HepG2 (cell line): ENCODE data around the gene LRBA. TPM values are rescaled to one million over a fixed set of nuclear protein-coding genes. Genes with fewer than 3 reads are reported as not detected.

Source experiments
- ATAC-seq: fragments of 200-7000 bp; cut with Tn5 transposase; 3 replicates; pipeline ENCODE4 v1.9.1; 2020; ENCODE audit warnings: mild to moderate bottlenecking, moderate library complexity
- BruUV-seq: library from RNA; stranded (reverse); fragments of 400-500 nt; replicated peaks from 2 replicates; lab custom pipeline; 2021; lab: Mats Ljungman, UMichigan
- CTCF ChIA-PET: fragments of 300-600 bp; formaldehyde crosslinking; extraction: SDS; loops from one replicate; lab custom pipeline; 2021; ENCODE audit warnings: low total read pairs, inconsistent platforms, low intra/inter-chr PET ratio; lab: Yijun Ruan, JAX
- POLR2A ChIA-PET: fragments of 350-600 bp; sonication (Branson Sonifier 250); formaldehyde crosslinking; loops from one replicate; lab custom pipeline; 2020; ENCODE audit warnings: antibody characterized with exemption, inconsistent platforms; lab: Yijun Ruan, JAX
- DNase-seq: peaks from one replicate; pipeline ENCODE4 v3.0.0-alpha.2; 2015; ENCODE audit warnings: low spot score
- FAIRE-seq: peaks from 3 replicates; lab custom pipeline; 2011; peaks lifted over from hg19 to GRCh38; lab: Jason Lieb, UNC
- H2AFZ ChIP-seq: one replicate; pipeline ENCODE4 v1.6.1; 2011; ENCODE audit warnings: low read length, inconsistent platforms
- H3K27ac ChIP-seq: fragments of 300-600 bp; 3 replicates; pipeline ENCODE4 v1.8.0; 2011; ENCODE audit warnings: mixed run types, mild to moderate bottlenecking, mixed read lengths, low read length, inconsistent platforms; ENCODE audit not compliant: insufficient read depth; ENCODE audit errors: extremely low read length
- H3K27me3 ChIP-seq, 2 experiments: fragments of 200-600 bp in 1 of 2; 2 replicates in 1 of 2; 3 replicates in 1 of 2; pipeline versions ENCODE4 v1.6.0 to v1.8.0; 2011; ENCODE audit warnings: low read length in 2 of 2, mild to moderate bottlenecking in 2 of 2, moderate library complexity in 2 of 2, inconsistent platforms in 1 of 2; ENCODE audit not compliant: insufficient read depth in 2 of 2, control insufficient read depth in 1 of 2
- H3K36me3 ChIP-seq, 2 experiments: fragments of 200-600 bp in 1 of 2; replicated peaks in 1 of 2; 2 replicates in 1 of 2; 3 replicates in 1 of 2; pipeline versions ENCODE4 v1.5.1 to v1.8.0; 2011; ENCODE audit warnings: low read length in 2 of 2, inconsistent platforms in 1 of 2; ENCODE audit not compliant: insufficient read depth in 2 of 2, control insufficient read depth in 1 of 2
- H3K4me1 ChIP-seq: 2 replicates; pipeline ENCODE4 v1.5.1; 2012; ENCODE audit warnings: low read length, inconsistent platforms; ENCODE audit not compliant: insufficient read depth
- H3K4me2 ChIP-seq: 2 replicates; pipeline ENCODE4 v1.6.0; 2011; ENCODE audit warnings: low read depth, low read length, inconsistent platforms
- H3K4me3 ChIP-seq, 3 experiments: fragments of 200-600 bp in 1 of 3; sonication (generic), shearing (Covaris generic) in 1 of 3; replicated peaks in 1 of 3; 2 replicates each; pipeline ENCODE4 v1.5.1; 2011 to 2016; ENCODE audit warnings: low read length in 3 of 3, inconsistent platforms in 2 of 3, low read depth in 2 of 3, mild to moderate bottlenecking in 2 of 3, control low read depth in 1 of 3, mixed read lengths in 1 of 3; ENCODE audit not compliant: insufficient read depth in 1 of 3
- H3K79me2 ChIP-seq: one replicate; pipeline ENCODE4 v1.6.1; 2011; ENCODE audit warnings: low read length, inconsistent platforms; ENCODE audit not compliant: insufficient read depth
- H3K9ac ChIP-seq: 2 replicates; pipeline ENCODE4 v1.6.0; 2011; ENCODE audit warnings: mild to moderate bottlenecking, low read depth, low read length, inconsistent platforms; ENCODE audit not compliant: insufficient read depth
- H3K9me3 ChIP-seq: 2 replicates; pipeline ENCODE4 v1.5.1; 2012; ENCODE audit warnings: mild to moderate bottlenecking, low read length
- H4K20me1 ChIP-seq: 2 replicates; pipeline ENCODE4 v1.6.0; 2011; ENCODE audit warnings: inconsistent platforms, mild to moderate bottlenecking, low read length, moderate library complexity; ENCODE audit not compliant: insufficient read depth
- AGO1 ChIP-seq: fragments of 200-400 bp; formaldehyde crosslinking; IDR thresholded peaks from 2 replicates; pipeline ENCODE4 v1.6.1; 2017; ENCODE audit warnings: mild to moderate bottlenecking, low read depth, low read length, moderate library complexity; ENCODE audit not compliant: poor library complexity, severe bottlenecking
- HNRNPL ChIP-seq: fragments of 200-400 bp; formaldehyde crosslinking; IDR thresholded peaks from 2 replicates; pipeline ENCODE4 v1.6.1; 2017; ENCODE audit warnings: mild to moderate bottlenecking, low read depth, low read length
- HOMEZ ChIP-seq: IDR thresholded peaks from 2 replicates; pipeline ENCODE4 v1.6.1; 2016; ENCODE audit warnings: low read depth
- MAFK ChIP-seq, 2 experiments: IDR thresholded peaks in 1 of 2; conservative IDR thresholded peaks in 1 of 2; 2 replicates each; pipeline ENCODE4 v1.6.1; 2011; ENCODE audit warnings: improper control_type of control experiment in 2 of 2, low read length in 2 of 2
- MIER2 ChIP-seq: IDR thresholded peaks from 2 replicates; pipeline ENCODE4 v1.6.1; 2016; ENCODE audit warnings: missing biosample characterization, missing genetic modification reagents
- NFKB2 ChIP-seq: sonication (generic); formaldehyde crosslinking; IDR thresholded peaks from 2 replicates; pipeline ENCODE4 v1.4.0; 2020; ENCODE audit warnings: missing genetic modification reagents, borderline replicate concordance
- NR1H2 ChIP-seq: sonication (generic); formaldehyde crosslinking; IDR thresholded peaks from 2 replicates; pipeline ENCODE4 v1.8.1; 2022; ENCODE audit warnings: low read depth, missing genetic modification reagents, borderline replicate concordance
- SCMH1 ChIP-seq: sonication (generic); formaldehyde crosslinking; IDR thresholded peaks from 2 replicates; pipeline ENCODE4 v1.9.0; 2021; ENCODE audit warnings: missing genetic modification reagents, mild to moderate bottlenecking, borderline replicate concordance
- SIN3B ChIP-seq: fragments of 150-350 bp; IDR thresholded peaks from 2 replicates; pipeline ENCODE4 v1.6.1; 2014; ENCODE audit warnings: low read length
- TEF ChIP-seq: sonication (generic); formaldehyde crosslinking; IDR thresholded peaks from 2 replicates; pipeline ENCODE4 v1.5.0; 2020; ENCODE audit warnings: missing genetic modification reagents
- TIGD3 ChIP-seq: sonication (generic); formaldehyde crosslinking; IDR thresholded peaks from 2 replicates; pipeline ENCODE4 v1.5.1; 2020; ENCODE audit warnings: mild to moderate bottlenecking, missing genetic modification reagents, borderline replicate concordance
- ZNF331 ChIP-seq: sonication (generic); formaldehyde crosslinking; IDR thresholded peaks from 2 replicates; pipeline ENCODE4 v1.4.0; 2020; ENCODE audit warnings: missing genetic modification reagents
- ZNF335 ChIP-seq: sonication (generic); formaldehyde crosslinking; IDR thresholded peaks from 2 replicates; pipeline ENCODE4 v1.4.0; 2020; ENCODE audit warnings: missing genetic modification reagents
- ZNF598 ChIP-seq: sonication (generic); formaldehyde crosslinking; IDR thresholded peaks from 2 replicates; pipeline ENCODE4 v1.5.1; 2020; ENCODE audit warnings: mild to moderate bottlenecking, missing genetic modification reagents, borderline replicate concordance
- ZNF772 ChIP-seq: sonication (generic); formaldehyde crosslinking; IDR thresholded peaks from 2 replicates; pipeline ENCODE4 v1.5.0; 2020; ENCODE audit warnings: mild to moderate bottlenecking, missing genetic modification reagents
- ZNF780A ChIP-seq: sonication (generic); formaldehyde crosslinking; IDR thresholded peaks from 2 replicates; pipeline ENCODE4 v1.8.0; 2022; ENCODE audit warnings: mild to moderate bottlenecking, missing genetic modification reagents, moderate library complexity
- ZUFSP ChIP-seq: sonication (generic); formaldehyde crosslinking; IDR thresholded peaks from 2 replicates; pipeline ENCODE4 v1.9.0; 2021; ENCODE audit warnings: missing genetic modification reagents, mild to moderate bottlenecking, borderline replicate concordance
- WGBS: methylation state at CpG from one replicate; pipeline ENCODE4 v1.1.6; 2017; ENCODE audit warnings: low lambda C conversion rate; 5-methylcytosine and 5-hydroxymethylcytosine counted together
- in situ Hi-C: cut with HindIII; loops from 2 replicates; pipeline ENCODE4 v1.10.0; 2017; ENCODE audit warnings: low pct_unique_long_range_greater_than_20kb; ENCODE audit not compliant: extremely low pct_ligation_motif_present
- intact Hi-C: fragments of 100-400 bp; cut with micrococcal nuclease; formaldehyde crosslinking; loops from one replicate; pipeline ENCODE4 v1.10.0; 2022; ENCODE audit not compliant: unreplicated experiment
- polyA plus RNA-seq, 8 experiments: library from polyadenylated mRNA; depleted of rRNA in 3 of 8; stranded (reverse) in 7 of 8; unstranded in 1 of 8; fragments of >200 nt; fragmentation: Illumina TruSeq in 4 of 8; extraction: Trizol in 4 of 8; gene quantifications; 2 replicates each; pipeline versions ENCODE4 v1.2.1 to v1.2.3, GENCODE V29; 2011 to 2016; ENCODE audit warnings: low read depth in 4 of 8, missing spikeins in 1 of 8, mixed read lengths in 1 of 8; ENCODE audit not compliant: insufficient read depth in 1 of 8
- total RNA-seq, 5 experiments: library from RNA; depleted of rRNA; stranded (reverse); fragments of >200 nt; fragmentation: Illumina TruSeq; extraction: Trizol; gene quantifications; 2 replicates each; pipeline ENCODE4 v1.2.3, GENCODE V29; 2016; ENCODE audit warnings: low read depth in 1 of 5

Gene LRBA
- total and polyA plus RNA-seq, 2 of the 13 experiments (the other 11 are each of a cell fraction or from before 2014, with no cell fraction given): 21.0 to 37.2 TPM

GRCh38 chr4:150874338-150875226, 140.5 kb downstream of the LRBA start (continued):
- TF ChIP-seq MAFK (conservative IDR thresholded peaks at IDR 0.05 in 1 of 2, IDR thresholded peaks at IDR 0.05 in 1 of 2; ENCODE audit: low read length in 2 of 2): no peak

GRCh38 chr4:150867148-150867547, 147.9 kb downstream of the LRBA start:
- DNase-seq: peak; percentile 76
- Histone ChIP-seq H4K20me1 (no peaks in the 10 kb centered on the region), H3K4me3 (no peak overlapping the region), H3K4me1 (no peaks in the 10 kb centered on the region), H2AFZ (no peak overlapping the region), H3K4me2 (no peak overlapping the region), H3K27ac (no peak overlapping the region), H3K36me3 (peaks cover 0 to 3% of the 10 kb centered on the region in 2 experiments; a peak in 1 of 5 replicates), H3K9me3 (no peaks in the 10 kb centered on the region), H3K9ac (no peak overlapping the region), H3K79me2 (no peaks in the 10 kb centered on the region), H3K27me3 (no peaks in the 10 kb centered on the region)
- BruUV-seq: no TSS peak
- POLR2A ChIA-PET: no interaction called here
- ATAC-seq: peak; percentile 83
- intact Hi-C loops (loop anchor here (1.0 to 5.0 kb wide), 3 partner anchors 569 to 880 kb away; no protein-coding TSS in a partner anchor), in situ Hi-C loops (loop anchor here (5.0 to 25.0 kb wide), 2 partner anchors 570 to 880 kb away; no protein-coding TSS in a partner anchor)
- FAIRE-seq: peak; percentile 72
- WGBS: 15% methylated on average over 4 of the region's 4 CpGs
- CTCF ChIA-PET: interaction anchor here (1.5 to 1.9 kb wide), 2 partner anchors 570 to 624 kb away, joined by 3 to 8 read pairs; no protein-coding TSS in a partner anchor
- TF ChIP-seq ZUFSP (CRISPR knock-in tag): no peak
- no peak for TF ChIP-seq ZNF335 (CRISPR knock-in tag)
- TF ChIP-seq ZNF331 (CRISPR knock-in tag): no peak
- no peak for TF ChIP-seq HOMEZ (CRISPR knock-in tag)
- no peak for TF ChIP-seq SIN3B
- no peak for TF ChIP-seq TIGD3 (CRISPR knock-in tag)
- no peak for TF ChIP-seq ZNF780A (CRISPR knock-in tag)
- no peak for TF ChIP-seq SCMH1 (CRISPR knock-in tag)
- TF ChIP-seq ZNF598 (CRISPR knock-in tag): no peak
- TF ChIP-seq ZNF772 (CRISPR knock-in tag): no peak
- TF ChIP-seq HNRNPL: no peak
- no peak for TF ChIP-seq AGO1
- TF ChIP-seq TEF (CRISPR knock-in tag): no peak
- no peak for TF ChIP-seq NFKB2 (CRISPR knock-in tag)
- TF ChIP-seq NR1H2 (CRISPR knock-in tag): no peak
- TF ChIP-seq MIER2 (CRISPR knock-in tag): no peak
